Stimulated activated CD8-positive, alpha-beta memory T cell treated with anti-CD3 and anti-CD28 coated beads, Interleukin-12 subunit alpha, Interleukin-12 subunit beta, amount 100 ng/mL, for 4 hours (primary cell): Measurements from ENCODE around the gene C15orf40.
"Not testable (repeated sequence)": the region's sequence is repeated elsewhere in the genome, so short reads cannot be mapped to it uniquely, and the experiment has no call there.

Experiments used
- DNase-seq: peaks from one replicate; pipeline ENCODE4 v3.0.0-alpha.2; 2020; ENCODE audit warnings: low read depth

The C15orf40 gene

GRCh38 chr15:82952158-82953081, 59.0 kb downstream of the C15orf40 start, which contains the start of gene HOMER2:
Gene HOMER2, minus strand, starts transcription at chr15:82952720. Its CDS starts 185 bp downstream, at chr15:82952535.
- DNase-seq = peak; percentile 1

- no peak for DNase-seq
Observed at GRCh38 chr15:82951472-82952157, 59.8 kb downstream of the C15orf40 start.

GRCh38 chr15:82950746-82951370, 60.6 kb downstream of the C15orf40 start:
- DNase-seq = no peak

GRCh38 chr15:82950295-82950694, 61.1 kb downstream of the C15orf40 start:
- no peak for DNase-seq

- no peak for DNase-seq
Observed at GRCh38 chr15:82946155-82946701, 65.2 kb downstream of the C15orf40 start.

GRCh38 chr15:82945326-82945725, 66.1 kb downstream of the C15orf40 start:
- DNase-seq = no peak

GRCh38 chr15:82944821-82945220, 66.6 kb downstream of the C15orf40 start:
- DNase-seq = no peak

- no peak for DNase-seq
Observed at GRCh38 chr15:82944056-82944455, 67.4 kb downstream of the C15orf40 start.

GRCh38 chr15:82943176-82943575, 68.3 kb downstream of the C15orf40 start:
- no peak for DNase-seq

GRCh38 chr15:82942691-82943090, 68.7 kb downstream of the C15orf40 start:
- DNase-seq = no peak

- not testable (repeated sequence) for DNase-seq
Observed at GRCh38 chr15:82939678-82940077, 71.8 kb downstream of the C15orf40 start.
